K562 (cell line): ENCODE measurements around the gene ZBTB16. TPM values are rescaled to one million over a fixed set of nuclear protein-coding genes. Genes with fewer than 3 reads are reported as not detected.

Experiments used
- ATAC-seq: fragments of 200-7000 bp; cut with Tn5 transposase; 3 replicates; pipeline ENCODE4 v1.9.1; 2020; ENCODE audit warnings: moderate library complexity
- BruUV-seq: library from RNA; stranded (reverse); fragments of 400-500 nt; replicated peaks from 2 replicates; lab custom pipeline; 2021; lab: Mats Ljungman, UMichigan
- CTCF ChIA-PET: fragments of 300-600 bp; formaldehyde crosslinking; extraction: SDS; loops from one replicate; lab custom pipeline; 2021; ENCODE audit warnings: low intra/inter-chr PET ratio; lab: Yijun Ruan, JAX
- POLR2A ChIA-PET: fragments of 300-600, 350-650 bp; sonication (Branson Sonifier 250); formaldehyde crosslinking; extraction: SDS; loops from one replicate; lab custom pipeline; 2021; ENCODE audit warnings: antibody characterized with exemption, inconsistent platforms; lab: Yijun Ruan, JAX
- DNase-seq, 4 experiments: peaks; one replicate each; pipeline versions ENCODE4 v3.0.0 to v3.0.0-alpha.2; 2011 to 2018; ENCODE audit warnings: low spot score in 3 of 4, mixed read lengths in 3 of 4; ENCODE audit errors: extremely low read depth in 1 of 4
- FAIRE-seq: peaks from 2 replicates; lab custom pipeline; 2011; peaks lifted over from hg19 to GRCh38; lab: Jason Lieb, UNC
- H2AFZ ChIP-seq: 2 replicates; pipeline ENCODE4 v1.6.0; 2011; ENCODE audit warnings: low read depth, low read length, control low read depth, inconsistent platforms
- H3K27ac ChIP-seq: fragments of 200-600 bp; 3 replicates; pipeline ENCODE4 v1.8.0; 2011; ENCODE audit warnings: low read depth, mild to moderate bottlenecking, control low read depth, inconsistent platforms, low read length, moderate library complexity, mixed read lengths; ENCODE audit errors: extremely low read depth
- H3K27me3 ChIP-seq, 2 experiments: fragments of 300-600 bp in 1 of 2; 2 replicates in 1 of 2; 3 replicates in 1 of 2; pipeline versions ENCODE4 v1.6.0 to v1.8.0; 2011; ENCODE audit warnings: inconsistent platforms in 2 of 2, low read length in 2 of 2, mild to moderate bottlenecking in 1 of 2, mixed read lengths in 1 of 2, moderate library complexity in 1 of 2; ENCODE audit not compliant: control insufficient read depth in 2 of 2, insufficient read depth in 2 of 2
- H3K36me3 ChIP-seq: fragments of 300-600 bp; 3 replicates; pipeline ENCODE4 v1.8.0; 2011; ENCODE audit warnings: mild to moderate bottlenecking, low read length, inconsistent platforms; ENCODE audit not compliant: control insufficient read depth, insufficient read depth
- H3K4me1 ChIP-seq, 2 experiments: fragments of 200-600 bp in 1 of 2; replicated peaks in 1 of 2; 2 replicates in 1 of 2; 3 replicates in 1 of 2; pipeline versions ENCODE4 v1.5.1 to v1.8.0; 2011; ENCODE audit warnings: inconsistent platforms in 2 of 2, low read length in 2 of 2, mild to moderate bottlenecking in 1 of 2, mixed read lengths in 1 of 2, moderate library complexity in 1 of 2; ENCODE audit not compliant: control insufficient read depth in 2 of 2, insufficient read depth in 2 of 2
- H3K4me2 ChIP-seq: 2 replicates; pipeline ENCODE4 v1.6.1; 2011; ENCODE audit warnings: low read length, control low read depth, inconsistent platforms, mixed read lengths; ENCODE audit not compliant: insufficient read depth
- H3K4me3 ChIP-seq: fragments of 200-600 bp; sonication (generic), shearing (Covaris generic); 2 replicates; pipeline ENCODE4 v1.5.1; 2016; ENCODE audit warnings: control low read depth, inconsistent platforms
- H3K79me2 ChIP-seq: fragments of 200-600 bp; 3 replicates; pipeline ENCODE4 v1.8.0; 2011; ENCODE audit warnings: low read length, inconsistent platforms; ENCODE audit not compliant: control insufficient read depth, insufficient read depth
- H3K9ac ChIP-seq, 2 experiments: 2 replicates each; pipeline versions ENCODE4 v1.6.0 to v1.6.1; 2011; ENCODE audit warnings: low read depth in 2 of 2, low read length in 2 of 2, control low read depth in 1 of 2, inconsistent platforms in 1 of 2, mild to moderate bottlenecking in 1 of 2, mixed read lengths in 1 of 2; ENCODE audit not compliant: insufficient read depth in 1 of 2
- H3K9me1 ChIP-seq: one replicate; pipeline ENCODE4 v1.6.0; 2011; ENCODE audit warnings: inconsistent platforms, mild to moderate bottlenecking, low read length, moderate library complexity; ENCODE audit not compliant: control insufficient read depth, insufficient read depth
- H3K9me3 ChIP-seq: replicated peaks from 2 replicates; pipeline ENCODE4 v1.5.1; 2011; ENCODE audit warnings: low read depth, low read length, inconsistent platforms; ENCODE audit not compliant: control insufficient read depth, insufficient read depth
- H4K20me1 ChIP-seq: replicated peaks from 2 replicates; pipeline ENCODE4 v1.6.1; 2011; ENCODE audit warnings: low read length, inconsistent platforms, mixed read lengths; ENCODE audit not compliant: control insufficient read depth, insufficient read depth
- ETS1 ChIP-seq: conservative IDR thresholded peaks from 2 replicates; pipeline ENCODE4 v1.6.1; 2011; ENCODE audit warnings: low read depth, mild to moderate bottlenecking, low read length; ENCODE audit not compliant: control insufficient read depth
- MAFG ChIP-seq: fragments of 450-650 bp; conservative IDR thresholded peaks from 2 replicates; pipeline ENCODE4 v1.6.1; 2016; ENCODE audit warnings: missing genetic modification characterization, missing compliant biosample characterization
- ZNF12 ChIP-seq: sonication (generic); formaldehyde crosslinking; IDR thresholded peaks from 2 replicates; pipeline ENCODE4 v1.4.0; 2020; ENCODE audit warnings: mild to moderate bottlenecking, missing genetic modification reagents
- ZNF407 ChIP-seq: fragments of 450-650 bp; IDR thresholded peaks from 2 replicates; pipeline ENCODE4 v1.6.1; 2016; ENCODE audit warnings: low read depth
- WGBS: fragments of 100-300 bp; shearing (Covaris generic); methylation state at CpG from one replicate; pipeline ENCODE4 v1.1.6; 2016; ENCODE audit warnings: low coverage, mixed read lengths; ENCODE audit not compliant: insufficient coverage; ENCODE audit errors: missing lambda C conversion rate; 5-methylcytosine and 5-hydroxymethylcytosine counted together
- in situ Hi-C: fragments of 300-500 bp; cut with MboI; formaldehyde crosslinking; loops from 4 replicates; pipeline ENCODE4 v1.15.0; 2018; ENCODE audit warnings: inconsistent platforms, mixed read lengths
- intact Hi-C: fragments of 100-400 bp; cut with micrococcal nuclease; formaldehyde crosslinking; loops from 2 replicates; pipeline ENCODE4 v1.14.2; 2022
- polyA plus RNA-seq, 8 experiments: library from polyadenylated mRNA; depleted of rRNA in 4 of 8; stranded (reverse) in 5 of 8; unstranded in 3 of 8; fragments of >200 nt; fragmentation: Nextera tagmentation in 2 of 8; fragmentation: Illumina TruSeq in 1 of 8; extraction: Ambion mirVana in 2 of 8; extraction: Trizol in 1 of 8; gene quantifications; 2 replicates each; pipeline versions ENCODE4 v1.2.1 to v1.2.3, GENCODE V29; 2011 to 2014; ENCODE audit warnings: inconsistent platforms in 1 of 8, missing spikeins in 1 of 8
- total RNA-seq, 7 experiments: library from RNA; depleted of rRNA in 6 of 7; stranded (reverse); fragments of >200 nt in 6 of 7; fragmentation: Illumina TruSeq in 2 of 7; extraction: Trizol in 2 of 7; gene quantifications; 2 replicates each; pipeline versions ENCODE4 v1.2.1 to v1.2.3, GENCODE V29; 2011 to 2021; ENCODE audit warnings: low replicate concordance in 1 of 7

Gene ZBTB16
- total and polyA plus RNA-seq, 9 of the 15 experiments (the other 6 are each of a cell fraction or from before 2014, with no cell fraction given): 0.06 to 0.40 (median 0.24) TPM; not detected in 4

GRCh38 chr11:114128399-114128798 is 68.9 kb downstream of the ZBTB16 start (continued):
- TF ChIP-seq ZNF407: no peak

GRCh38 chr11:114129142-114129541 is 69.6 kb downstream of the ZBTB16 start:
- H3K4me1 ChIP-seq: no peaks in the 10 kb centered on the region
- H3K27me3 ChIP-seq: peaks cover 38 to 81% of the 10 kb centered on the region in 2 experiments
- no peaks in the 10 kb centered on the region for H4K20me1 ChIP-seq
- no peaks in the 10 kb centered on the region for H3K9me3 ChIP-seq
- CTCF ChIA-PET: no interaction called here
- H3K9ac ChIP-seq: no peak overlapping the region
- H3K27ac ChIP-seq: no peak overlapping the region
- POLR2A ChIA-PET: no interaction called here
- in situ Hi-C loops: no loop called here
- H3K36me3 ChIP-seq: no peaks in the 10 kb centered on the region
- TF ChIP-seq ZNF12 (CRISPR knock-in tag): no peak
- TF ChIP-seq MAFG: 0 out of 2 replicates have a peak, but pooled peaks have one; percentile 23
- TF ChIP-seq ETS1: no peak
- 9% methylated on average over 9 of the region's 9 CpGs for WGBS
- no peak overlapping the region for H2AFZ ChIP-seq
- H3K4me2 ChIP-seq: no peak overlapping the region
- no peaks in the 10 kb centered on the region for H3K9me1 ChIP-seq
- no peaks in the 10 kb centered on the region for H3K79me2 ChIP-seq
- ATAC-seq (no peak), DNase-seq (no peak), FAIRE-seq (no peak)
- H3K4me3 ChIP-seq: no peak overlapping the region
- BruUV-seq: no TSS peak
- intact Hi-C loops: no loop called here
